Natural killer cell treated with Interleukin-12 subunit alpha and Interleukin-12 subunit beta and Interleukin-15 and Interleukin-18, amount 100 ng/mL, for 72 hours (primary cell): ENCODE results near the gene DNAJA2. TPM values are rescaled to one million over a fixed set of nuclear protein-coding genes. Genes with fewer than 3 reads are reported as not detected.
"Not testable (repeated sequence)": the region's sequence is repeated elsewhere in the genome, so short reads cannot be mapped to it uniquely, and the experiment has no call there.

ENCODE experiments used
- ATAC-seq, 2 donors: fragments of 150-1000 bp; cut with Tn5 transposase in 1 of 2; sonication (Bioruptor Pico), chemical (Tn5 transposase) in 1 of 2; 2 replicates each; pipeline ENCODE4 v1.10.0; 2021
- DNase-seq: peaks from one replicate; pipeline ENCODE4 v3.0.0; 2022; ENCODE audit warnings: low spot score
- H3K27ac Mint-ChIP-seq, 2 donors: 1 replicate in 1 of 2; 2 replicates in 1 of 2; pipeline ENCODE4 v1.8.0; 2022; ENCODE audit warnings: mixed read lengths in 2 of 2, mild to moderate bottlenecking in 1 of 2, moderate library complexity in 1 of 2
- H3K27me3 Mint-ChIP-seq, 2 donors: 1 replicate in 1 of 2; 2 replicates in 1 of 2; pipeline ENCODE4 v1.8.0; 2022; ENCODE audit warnings: mixed read lengths in 2 of 2
- H3K36me3 Mint-ChIP-seq: one replicate; pipeline ENCODE4 v1.8.0; 2022; ENCODE audit warnings: mixed read lengths
- H3K4me1 Mint-ChIP-seq, 2 donors: 1 replicate in 1 of 2; 2 replicates in 1 of 2; pipeline ENCODE4 v1.8.0; 2022; ENCODE audit warnings: low read depth in 2 of 2, mixed read lengths in 2 of 2, mild to moderate bottlenecking in 1 of 2
- H3K4me3 Mint-ChIP-seq: one replicate; pipeline ENCODE4 v1.8.0; 2022; ENCODE audit warnings: mixed read lengths
- H3K9me3 Mint-ChIP-seq: 2 replicates; pipeline ENCODE4 v1.8.0; 2022; ENCODE audit warnings: mixed read lengths
- total RNA-seq, 2 donors: library from RNA; stranded (reverse); gene quantifications; one replicate each; pipeline ENCODE4 v1.2.3, GENCODE V29; 2022

DNAJA2 gene
- total RNA-seq: 10 to 100 TPM; 54.0 to 58.4 TPM

DNA sequence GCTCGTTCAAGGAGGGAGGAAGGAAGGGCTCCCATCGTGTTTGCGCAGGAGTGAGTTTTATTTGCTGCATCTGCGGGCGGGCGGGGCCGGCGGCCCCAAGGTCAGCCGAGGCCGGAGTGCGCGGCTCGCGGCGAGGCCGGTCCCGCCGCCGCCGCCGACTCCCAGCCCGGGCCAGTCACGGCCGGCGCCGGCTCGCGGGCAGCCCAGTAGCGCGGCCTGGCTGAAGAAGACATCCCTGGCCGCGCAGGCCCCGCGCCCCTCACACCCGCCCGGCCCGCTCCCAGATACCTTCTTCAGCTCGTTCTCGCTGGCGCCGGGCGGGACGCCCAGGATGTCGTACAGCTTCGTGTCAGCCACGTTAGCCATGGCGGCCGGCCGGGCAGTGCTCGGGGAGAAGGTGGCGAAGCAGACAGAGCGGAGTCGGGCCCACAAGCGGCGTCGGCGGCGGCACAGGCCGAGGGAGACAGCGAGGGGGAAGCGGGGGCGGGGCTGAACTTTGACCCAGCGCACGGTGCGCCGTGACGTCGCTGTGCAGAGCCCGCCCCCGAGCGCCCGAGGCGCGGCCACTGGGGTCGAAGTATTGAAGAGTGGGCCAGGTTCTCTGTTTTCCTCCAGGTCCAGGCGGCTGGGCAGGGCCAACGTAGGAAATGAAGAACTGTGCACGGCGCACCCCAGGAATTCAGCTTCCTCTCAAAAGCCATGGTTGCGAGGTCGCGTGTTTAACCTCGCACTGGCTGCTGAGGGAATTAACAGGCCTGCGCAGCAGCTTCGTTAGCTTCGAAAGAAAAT, at the start of gene DNAJA2:
Gene DNAJA2 (minus strand): TSS at position 468 of the 789 bp plus-strand sequence. CDS start 102 bp downstream, at position 366.
- H3K9me3 Mint-ChIP-seq: no peaks in the 10 kb centered on the region
- no peaks in the 10 kb centered on the region for H3K27me3 Mint-ChIP-seq
- H3K4me1 Mint-ChIP-seq: peaks cover 31 to 37% of the 10 kb centered on the region in 2 donors

DNA sequence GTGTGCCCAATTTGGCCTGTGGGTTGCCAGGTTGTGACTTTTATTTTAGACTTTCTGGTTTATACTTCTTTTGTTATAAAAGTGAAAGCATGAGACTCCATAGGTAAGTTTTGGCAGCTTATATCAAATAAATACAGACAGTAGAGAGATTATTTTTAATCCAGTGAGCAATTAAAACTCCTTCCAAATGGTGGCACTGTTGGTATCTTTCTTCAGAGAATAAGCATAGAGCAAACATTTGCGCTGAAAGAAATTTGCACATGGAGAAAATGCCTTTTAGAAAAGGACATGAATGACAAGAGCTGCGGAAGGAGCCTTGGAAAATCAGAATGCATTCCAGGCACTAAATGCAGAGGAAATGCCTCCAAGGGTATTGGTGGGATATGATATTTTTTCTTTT, 46.1 kb upstream of the DNAJA2 start:
- ATAC-seq (no peak), DNase-seq (no peak)
- no peaks in the 10 kb centered on the region for H3K9me3 Mint-ChIP-seq
- no peak overlapping the region for H3K4me3 Mint-ChIP-seq
- H3K4me1 Mint-ChIP-seq: peaks cover 20 to 25% of the 10 kb centered on the region in 2 donors
- no peak overlapping the region for H3K27ac Mint-ChIP-seq
- H3K36me3 Mint-ChIP-seq: no peaks in the 10 kb centered on the region
- peaks cover 19 to 25% of the 10 kb centered on the region in 2 donors for H3K27me3 Mint-ChIP-seq

More for the DNA sequence above, at the start of gene DNAJA2:
- Mint-ChIP-seq H3K36me3 (peaks cover 13% of the 10 kb centered on the region), H3K27ac (peak within 1 kb of the TSS; percentile 98), H3K4me3 (peak within 1 kb of the TSS; percentile 97)
- peak; percentile 97 to 99 for ATAC-seq
- DNase-seq: peak; percentile 91

DNA sequence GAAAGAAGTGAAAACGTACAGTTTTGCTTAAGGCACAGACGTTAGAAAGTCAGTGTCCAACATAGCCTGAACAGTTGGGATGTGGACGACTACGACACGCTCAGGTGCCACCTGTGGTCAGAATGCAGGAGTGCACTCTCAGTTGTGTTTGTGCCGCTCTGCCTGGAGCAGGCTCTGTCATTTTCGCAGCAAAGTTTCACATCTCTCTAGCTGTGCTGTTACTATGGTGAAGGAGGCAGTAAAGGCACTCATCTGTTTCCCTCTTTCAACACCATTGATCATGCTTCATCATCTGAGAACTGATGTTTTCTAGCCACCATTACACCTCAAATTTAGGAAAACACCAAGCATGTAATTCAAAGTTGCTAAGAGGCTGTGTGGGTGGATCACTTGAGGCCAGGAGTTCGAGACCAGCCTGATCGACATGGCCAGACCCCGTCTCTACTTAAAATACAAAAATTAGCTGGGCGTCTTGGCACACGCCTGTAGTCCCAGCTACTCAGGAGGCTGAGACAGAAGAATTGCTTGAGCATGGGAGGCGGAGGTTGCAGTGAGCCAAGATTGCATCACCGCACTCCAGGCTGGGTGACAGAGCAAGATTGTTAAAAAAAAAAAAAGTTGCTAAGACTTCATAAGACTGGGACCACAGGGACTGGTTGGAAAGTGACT, 44.9 kb upstream of the DNAJA2 start:
- H3K9me3 Mint-ChIP-seq: no peaks in the 10 kb centered on the region
- peaks cover 20 to 25% of the 10 kb centered on the region in 2 donors for H3K4me1 Mint-ChIP-seq
- ATAC-seq (peak; percentile 72 to 84), DNase-seq (no peak)
- H3K27ac Mint-ChIP-seq: peak overlapping the region; percentile 33 to 35
- H3K27me3 Mint-ChIP-seq: peaks cover 22 to 29% of the 10 kb centered on the region in 2 donors
- no peaks in the 10 kb centered on the region for H3K36me3 Mint-ChIP-seq
- H3K4me3 Mint-ChIP-seq: no peak overlapping the region

DNA sequence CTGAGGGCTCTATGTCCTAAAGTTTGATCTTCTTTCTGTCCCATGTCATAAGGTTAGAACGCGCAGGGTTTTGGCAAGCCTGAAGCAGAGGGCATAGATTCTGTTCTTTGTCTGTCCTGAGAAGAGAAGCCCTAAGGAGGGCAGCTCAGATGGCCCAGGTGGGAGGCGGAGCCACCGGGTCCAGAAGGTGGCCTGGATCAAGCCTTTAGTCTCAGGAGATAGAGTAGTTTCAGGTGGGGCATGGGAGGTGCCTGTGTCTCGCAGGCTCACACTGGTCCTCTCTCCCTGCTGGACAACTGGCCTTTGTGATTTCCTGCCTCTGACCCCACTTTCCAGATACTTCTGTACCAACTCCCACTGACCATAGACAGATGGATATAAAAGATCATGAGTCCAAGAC, 44.2 kb upstream of the DNAJA2 start:
- H3K27ac Mint-ChIP-seq: peak overlapping the region in 1 of 2 donors; percentile 1
- no peak for DNase-seq
- no peak for ATAC-seq
- peaks cover 19 to 33% of the 10 kb centered on the region in 2 donors for H3K27me3 Mint-ChIP-seq
- no peaks in the 10 kb centered on the region for H3K9me3 Mint-ChIP-seq
- no peaks in the 10 kb centered on the region for H3K36me3 Mint-ChIP-seq
- no peak overlapping the region for H3K4me3 Mint-ChIP-seq
- H3K4me1 Mint-ChIP-seq: peaks cover 20 to 25% of the 10 kb centered on the region in 2 donors

DNA sequence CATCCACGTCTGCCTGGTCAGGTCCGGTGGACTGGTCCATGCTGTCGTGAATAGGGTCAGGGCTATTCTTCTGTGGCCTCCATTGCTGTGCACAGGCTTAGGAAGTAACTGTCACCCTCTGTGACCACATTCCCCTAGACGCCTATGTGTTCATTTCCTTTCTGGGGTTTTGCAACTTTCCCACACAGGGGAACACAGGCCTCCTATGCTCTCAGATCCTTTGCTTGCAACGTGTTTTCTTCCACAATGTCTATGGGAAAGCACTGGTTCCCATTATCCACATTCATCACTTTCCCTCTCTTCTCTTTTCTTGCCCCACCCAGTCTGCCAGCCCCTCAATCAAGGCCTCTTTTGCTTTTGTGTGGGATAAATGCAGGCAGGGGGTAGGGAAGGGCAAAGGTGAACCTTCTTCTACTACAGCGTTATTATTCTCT, 43.2 kb upstream of the DNAJA2 start:
- Mint-ChIP-seq H3K27me3 (peaks cover 19 to 32% of the 10 kb centered on the region in 2 donors), H3K27ac (peak overlapping the region; percentile 1 to 3), H3K4me3 (peak overlapping the region; percentile 68), H3K4me1 (peaks cover 20 to 25% of the 10 kb centered on the region in 2 donors), H3K9me3 (no peaks in the 10 kb centered on the region), H3K36me3 (no peaks in the 10 kb centered on the region)
- DNase-seq (peak; percentile 69), ATAC-seq (peak; percentile 95 to 97)

DNA sequence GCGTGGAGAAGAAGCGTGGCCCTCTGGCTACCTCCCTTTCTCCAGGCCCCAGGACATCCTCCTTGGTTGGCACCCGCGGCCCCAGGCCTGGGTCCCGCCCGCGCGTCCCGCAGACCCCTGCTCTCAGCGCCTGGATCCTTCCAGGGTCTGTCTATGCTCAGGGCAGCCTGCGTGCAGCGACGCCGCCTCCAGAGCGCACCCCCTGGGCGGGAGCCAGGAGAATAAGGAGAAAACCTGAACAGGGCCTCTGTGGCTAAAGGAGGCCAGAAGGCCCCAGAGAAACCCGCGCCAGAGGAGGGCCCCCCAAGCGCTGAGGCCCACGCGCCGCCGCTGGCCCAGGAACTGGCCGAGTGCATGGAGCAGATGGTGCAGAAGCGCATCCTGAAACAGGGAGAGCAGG, 40.4 kb upstream of the DNAJA2 start:
- Mint-ChIP-seq H3K4me3 (no peak overlapping the region), H3K36me3 (no peaks in the 10 kb centered on the region), H3K27me3 (peaks cover 14 to 25% of the 10 kb centered on the region in 2 donors), H3K27ac (no peak overlapping the region), H3K9me3 (no peaks in the 10 kb centered on the region), H3K4me1 (peaks cover 20 to 25% of the 10 kb centered on the region in 2 donors)
- no peak for ATAC-seq
- DNase-seq: no peak

DNA sequence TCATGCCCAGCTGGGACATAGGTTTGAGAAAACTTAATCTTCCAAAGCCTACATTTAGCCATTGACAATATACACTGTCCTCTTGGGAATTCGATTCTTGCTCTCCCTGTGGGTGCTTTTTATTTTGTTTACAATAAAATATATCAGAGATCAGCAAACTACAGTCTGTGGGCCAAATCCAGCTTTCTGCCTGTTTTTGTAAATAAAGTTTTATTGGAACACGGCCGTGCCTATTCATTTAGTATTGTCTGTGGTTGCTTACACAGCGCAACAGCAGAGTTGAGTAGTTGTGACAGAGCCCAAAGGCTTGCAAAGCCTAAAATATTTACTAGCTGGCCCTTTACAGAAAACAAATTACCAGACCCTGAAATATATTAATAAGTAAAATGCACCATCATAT, 39.7 kb upstream of the DNAJA2 start:
- Mint-ChIP-seq H3K9me3 (no peaks in the 10 kb centered on the region), H3K36me3 (no peaks in the 10 kb centered on the region), H3K4me1 (peaks cover 17 to 20% of the 10 kb centered on the region in 2 donors), H3K27ac (peak overlapping the region in 1 of 2 donors; percentile 18), H3K27me3 (peaks cover 14 to 25% of the 10 kb centered on the region in 2 donors), H3K4me3 (no peak overlapping the region)
- ATAC-seq (no peak), DNase-seq (no peak)

DNA sequence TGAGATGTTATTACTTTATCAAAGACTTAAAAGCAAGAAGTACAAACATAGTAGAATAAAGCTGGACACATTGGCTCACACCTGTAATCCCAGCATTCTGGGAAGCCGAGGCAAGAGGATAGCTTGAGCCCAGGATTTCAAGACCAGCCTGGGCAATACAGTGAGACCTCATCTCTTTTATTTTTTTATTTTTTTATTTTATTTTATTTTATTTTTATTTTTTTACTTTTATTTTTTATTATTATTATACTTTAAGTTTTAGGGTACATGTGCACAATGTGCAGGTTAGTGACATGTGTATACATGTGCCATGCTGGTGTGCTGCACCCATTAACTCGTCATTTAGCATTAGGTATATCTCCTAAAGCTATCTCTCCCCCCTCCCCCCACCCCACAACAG, 37.3 kb upstream of the DNAJA2 start:
- not testable (repeated sequence) for H3K27ac Mint-ChIP-seq, H3K4me3 Mint-ChIP-seq, DNase-seq, ATAC-seq, H3K36me3 Mint-ChIP-seq, H3K4me1 Mint-ChIP-seq, H3K9me3 Mint-ChIP-seq
- H3K27me3 Mint-ChIP-seq: peaks cover 10 to 25% of the 10 kb centered on the region in 2 donors

DNA sequence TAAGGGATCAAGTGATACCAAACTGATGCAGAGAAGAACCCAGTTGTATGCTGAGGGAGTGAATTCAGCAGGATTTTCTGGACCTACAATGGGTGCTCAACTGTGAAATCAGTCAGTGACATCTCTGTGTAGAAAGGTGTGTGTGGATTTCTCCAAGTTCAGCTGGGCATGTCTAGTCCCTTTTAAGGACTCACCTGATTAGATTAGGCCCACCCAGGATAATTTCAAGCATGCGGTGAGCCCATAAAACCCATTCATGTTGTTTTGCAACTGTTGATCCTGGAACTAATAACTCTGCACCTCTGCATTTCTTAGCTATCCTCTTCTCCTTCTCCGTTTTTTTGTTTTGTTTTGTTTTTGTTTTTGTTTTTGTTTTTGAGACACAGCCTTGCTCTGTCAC, 35.1 kb upstream of the DNAJA2 start:
- H3K36me3 Mint-ChIP-seq: no peaks in the 10 kb centered on the region
- DNase-seq (no peak), ATAC-seq (no peak)
- H3K27me3 Mint-ChIP-seq: peaks cover 8 to 14% of the 10 kb centered on the region in 2 donors
- no peaks in the 10 kb centered on the region for H3K9me3 Mint-ChIP-seq
- H3K4me3 Mint-ChIP-seq: no peak overlapping the region
- H3K27ac Mint-ChIP-seq: no peak overlapping the region
- H3K4me1 Mint-ChIP-seq: no peaks in the 10 kb centered on the region

DNA sequence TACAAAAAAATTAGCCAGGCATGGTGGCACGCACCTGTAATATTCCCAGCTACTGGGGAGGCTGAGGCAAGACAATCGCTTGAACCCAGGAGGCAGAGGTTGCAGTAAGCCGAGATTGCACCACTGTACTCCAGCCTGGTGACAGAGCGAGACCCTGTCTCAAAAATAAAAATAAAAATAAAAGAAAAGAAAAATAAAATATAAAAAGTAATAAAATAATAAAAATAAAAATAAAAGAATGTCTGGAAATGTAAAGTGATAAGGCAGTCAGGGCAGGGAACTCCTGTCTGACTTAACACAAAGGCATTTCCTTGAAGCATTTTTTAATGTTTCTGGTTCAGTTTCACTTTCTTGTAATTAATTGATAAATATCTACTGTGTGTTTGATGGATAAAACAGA, 34.7 kb upstream of the DNAJA2 start:
- Mint-ChIP-seq H3K27me3 (peaks cover 5 to 9% of the 10 kb centered on the region in 2 donors), H3K4me3 (no peak overlapping the region), H3K4me1 (no peaks in the 10 kb centered on the region), H3K27ac (no peak overlapping the region), H3K36me3 (no peaks in the 10 kb centered on the region), H3K9me3 (no peaks in the 10 kb centered on the region)
- DNase-seq (no peak), ATAC-seq (no peak)

DNA sequence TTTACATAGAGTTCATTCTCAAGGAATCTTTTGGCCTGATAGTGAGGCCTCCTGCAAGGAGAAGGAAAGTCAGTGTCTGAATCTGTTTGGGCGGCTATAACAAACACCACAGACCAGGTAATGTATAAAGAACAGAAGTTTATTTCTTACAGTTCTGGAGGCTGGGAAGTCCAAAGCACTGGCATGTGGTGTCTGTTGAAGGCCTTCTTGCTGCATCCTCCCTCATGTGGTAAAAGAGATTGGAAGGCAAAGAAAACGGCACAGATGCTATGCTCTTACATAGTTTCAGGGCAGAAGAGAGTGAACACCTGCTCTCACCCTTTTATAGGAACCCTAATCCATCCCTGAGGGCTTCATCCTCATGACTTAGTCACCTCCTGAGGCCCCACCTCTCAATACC, 31.2 kb upstream of the DNAJA2 start:
- peaks cover 5 to 6% of the 10 kb centered on the region in 2 donors for H3K27me3 Mint-ChIP-seq
- ATAC-seq (no peak), DNase-seq (no peak)
- no peak overlapping the region for H3K27ac Mint-ChIP-seq
- no peaks in the 10 kb centered on the region for H3K36me3 Mint-ChIP-seq
- no peaks in the 10 kb centered on the region for H3K9me3 Mint-ChIP-seq
- H3K4me3 Mint-ChIP-seq: no peak overlapping the region
- H3K4me1 Mint-ChIP-seq: no peaks in the 10 kb centered on the region

DNA sequence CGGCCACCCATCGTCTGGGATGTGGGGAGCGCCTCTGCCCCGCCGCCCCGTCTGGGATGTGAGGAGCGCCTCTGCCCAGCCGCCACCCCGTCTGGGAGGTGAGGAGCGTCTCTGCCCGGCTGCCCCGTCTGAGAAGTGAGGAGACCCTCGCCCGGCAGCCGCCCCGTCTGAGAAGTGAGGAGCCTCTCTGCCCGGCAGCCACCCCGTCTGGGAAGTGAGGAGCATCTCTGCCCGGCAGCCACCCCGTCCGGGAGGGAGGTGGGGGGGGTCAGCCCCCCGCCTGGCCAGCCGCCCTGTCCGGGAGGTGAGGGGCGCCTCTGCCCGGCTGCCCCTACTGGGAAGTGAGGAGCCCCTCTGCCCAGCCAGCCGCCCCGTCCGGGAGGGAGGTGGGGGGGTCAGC, 26.6 kb upstream of the DNAJA2 start:
- DNase-seq, H3K4me3 Mint-ChIP-seq, ATAC-seq, H3K9me3 Mint-ChIP-seq, H3K27ac Mint-ChIP-seq, H3K36me3 Mint-ChIP-seq, H3K27me3 Mint-ChIP-seq, H3K4me1 Mint-ChIP-seq: not testable (repeated sequence)

DNA sequence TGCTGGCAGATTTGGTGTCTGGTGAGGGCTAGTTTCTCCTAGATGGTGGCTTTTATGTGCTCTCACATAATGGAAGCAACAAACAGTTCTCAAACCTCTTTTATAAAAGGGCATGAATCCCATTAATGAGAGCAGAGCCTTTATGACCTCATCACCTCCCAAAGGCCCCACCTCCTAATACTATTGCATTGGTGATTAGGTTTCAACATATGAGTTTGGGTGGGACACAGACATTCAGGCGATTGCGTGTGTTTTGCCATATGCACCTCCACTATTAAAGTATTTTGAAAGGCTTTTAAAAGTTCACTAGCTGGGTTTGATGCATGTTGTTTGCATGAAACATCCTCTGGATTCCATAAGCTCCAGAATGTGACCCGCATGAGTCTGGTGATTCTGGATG, 24.4 kb upstream of the DNAJA2 start:
- Mint-ChIP-seq H3K9me3 (no peaks in the 10 kb centered on the region), H3K27ac (no peak overlapping the region), H3K36me3 (no peaks in the 10 kb centered on the region), H3K4me1 (no peaks in the 10 kb centered on the region), H3K27me3 (peaks cover 3 to 6% of the 10 kb centered on the region in 2 donors), H3K4me3 (no peak overlapping the region)
- ATAC-seq: no peak
- no peak for DNase-seq

DNA sequence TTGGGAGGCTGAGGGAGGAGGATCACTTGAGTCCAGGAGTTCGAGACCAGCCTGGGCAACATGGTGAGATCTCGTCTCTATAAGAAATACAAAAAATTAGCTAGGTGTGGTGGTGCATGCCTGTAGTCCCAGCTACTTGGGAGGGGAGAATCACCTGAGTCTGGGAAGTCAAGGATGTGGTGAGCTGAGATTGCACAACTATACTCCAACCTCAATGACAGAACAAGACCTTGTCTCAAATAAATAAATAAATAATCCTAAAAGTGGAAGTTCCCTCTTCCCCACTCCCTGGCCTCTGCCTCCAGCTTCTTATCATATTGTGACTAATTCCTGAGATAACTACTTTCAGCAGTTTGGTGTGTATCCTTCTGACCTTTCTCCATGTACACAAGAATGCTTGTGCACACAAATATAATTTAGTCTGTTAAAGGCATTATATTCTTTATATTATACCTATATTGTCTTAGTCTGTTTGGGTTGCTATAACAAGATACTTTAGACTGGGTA, 23.5 kb upstream of the DNAJA2 start:
- ATAC-seq: no peak

More for the DNA sequence above, 23.5 kb upstream of the DNAJA2 start:
- H3K4me1 Mint-ChIP-seq: no peaks in the 10 kb centered on the region
- no peaks in the 10 kb centered on the region for H3K36me3 Mint-ChIP-seq
- no peak overlapping the region for H3K27ac Mint-ChIP-seq
- no peak for DNase-seq
- H3K4me3 Mint-ChIP-seq: no peak overlapping the region
- H3K9me3 Mint-ChIP-seq: no peaks in the 10 kb centered on the region
- no peaks in the 10 kb centered on the region for H3K27me3 Mint-ChIP-seq
